ENCODE measurements around the gene KANK3. TPM values are rescaled to one million over a fixed set of nuclear protein-coding genes. Genes with fewer than 3 reads are reported as not detected.

Gene KANK3
- total and polyA plus RNA-seq, 9 of the 15 experiments (the other 6 are each of a cell fraction or from before 2014, with no cell fraction given): 0.03 to 0.40 (median 0.08) TPM; not detected in 6

- no peak for FAIRE-seq
- BruUV-seq (replicated peaks): no TSS peak
- intact Hi-C loops (cut with micrococcal nuclease): no loop called here
- 0 out of 4 replicates have a peak overlapping the region, but pooled peaks of 1 of the 2 experiments have one; percentile 43 for H3K9ac ChIP-seq (ENCODE audit: insufficient read depth in 1 of 2, low read depth in 2 of 2, low read length in 2 of 2)
- H3K79me2 ChIP-seq (ENCODE audit: control insufficient read depth, insufficient read depth, low read length): no peaks in the 10 kb centered on the region
- ChIA-PET CTCF (ENCODE audit: low intra/inter-chr PET ratio) (interaction anchor here (1.4 kb wide), 1 partner anchor 13 kb away, joined by 3 read pairs; no protein-coding TSS in a partner anchor), POLR2A (interaction anchor here (1.2 kb wide), 1 partner anchor 15 kb away, joined by 4 read pairs; no protein-coding TSS in a partner anchor)
- 37% methylated on average over 11 of the region's 13 CpGs for WGBS (ENCODE audit: insufficient coverage, low coverage, missing lambda C conversion rate)
- H3K36me3 ChIP-seq (ENCODE audit: control insufficient read depth, insufficient read depth, low read length): no peaks in the 10 kb centered on the region
- peak overlapping the region; percentile 44 for H2AFZ ChIP-seq (ENCODE audit: low read depth, low read length)
- H3K27me3 ChIP-seq (ENCODE audit: control insufficient read depth in 2 of 2, insufficient read depth in 2 of 2, low read length in 2 of 2): peaks cover 0 to 17% of the 10 kb centered on the region in 2 experiments; a peak in 2 of 5 replicates
- H3K4me2 ChIP-seq (ENCODE audit: insufficient read depth, low read length): peak overlapping the region; percentile 18
- DNase-seq (ENCODE audit: extremely low read depth in 1 of 4, low spot score in 3 of 4): peak in 1 of 4 experiments; percentile 14
- ATAC-seq: no peak
- peak; percentile 18 for TF ChIP-seq KDM5B (IDR thresholded peaks at IDR 0.05; ENCODE audit: insufficient replicate concordance, low read depth, low read length)
- TF ChIP-seq POLR2G (IDR thresholded peaks at IDR 0.05; ENCODE audit: low read depth, low read length): 0 out of 2 replicates have a peak, but pooled peaks have one; percentile 26
- TF ChIP-seq FOXM1 (IDR thresholded peaks at IDR 0.05; ENCODE audit: low read depth): no peak
- TF ChIP-seq FOXM1 (CRISPR knock-in tag; IDR thresholded peaks at IDR 0.05; ENCODE audit: low read depth): no peak
- TF ChIP-seq ZNF121 (CRISPR knock-in tag; conservative IDR thresholded peaks at IDR 0.05): no peak
- TF ChIP-seq MAZ (CRISPR knock-in tag; conservative IDR thresholded peaks at IDR 0.05 in 1 of 2, IDR thresholded peaks at IDR 0.05 in 1 of 2): no peak
- no peaks in the 10 kb centered on the region for H4K20me1 ChIP-seq (replicated peaks; ENCODE audit: control insufficient read depth, insufficient read depth, low read length)
- peaks cover 24 to 55% of the 10 kb centered on the region in 2 experiments for H3K4me1 ChIP-seq (replicated peaks in 1 of 2; ENCODE audit: control insufficient read depth in 2 of 2, insufficient read depth in 2 of 2, low read length in 2 of 2)
- H3K27ac ChIP-seq (ENCODE audit: extremely low read depth, low read depth, low read length): no peak overlapping the region
- H3K9me1 ChIP-seq (ENCODE audit: control insufficient read depth, insufficient read depth, low read length): no peaks in the 10 kb centered on the region
- H3K9me3 ChIP-seq (replicated peaks; ENCODE audit: control insufficient read depth, insufficient read depth, low read depth, low read length): no peaks in the 10 kb centered on the region
- H3K4me3 ChIP-seq: no peak overlapping the region
- in situ Hi-C loops (cut with MboI): no loop called here
These were observed 23.9 kb upstream of the KANK3 start for GRCh38 chr19:8366961-8367326.

Measured in K562 (cell line).